NB4 (cell line): Measurements from ENCODE around the gene CEP162.

Experiments
- POLR2A ChIP-seq: IDR thresholded peaks from 2 replicates; pipeline ENCODE4 v1.6.1; 2011; ENCODE audit warnings: mild to moderate bottlenecking; ENCODE audit not compliant: insufficient read length; ENCODE audit errors: extremely low read depth
- TF ChIP-seq, protein P1 (sequence below): IDR thresholded peaks from one replicate; pipeline ENCODE4 v1.5.1; 2012; ENCODE audit warnings: low read depth, low read length
- TF ChIP-seq, protein P2 (sequence below): IDR thresholded peaks from 2 replicates; pipeline ENCODE4 v1.6.1; 2011; ENCODE audit warnings: low read depth, low read length

DNA sequence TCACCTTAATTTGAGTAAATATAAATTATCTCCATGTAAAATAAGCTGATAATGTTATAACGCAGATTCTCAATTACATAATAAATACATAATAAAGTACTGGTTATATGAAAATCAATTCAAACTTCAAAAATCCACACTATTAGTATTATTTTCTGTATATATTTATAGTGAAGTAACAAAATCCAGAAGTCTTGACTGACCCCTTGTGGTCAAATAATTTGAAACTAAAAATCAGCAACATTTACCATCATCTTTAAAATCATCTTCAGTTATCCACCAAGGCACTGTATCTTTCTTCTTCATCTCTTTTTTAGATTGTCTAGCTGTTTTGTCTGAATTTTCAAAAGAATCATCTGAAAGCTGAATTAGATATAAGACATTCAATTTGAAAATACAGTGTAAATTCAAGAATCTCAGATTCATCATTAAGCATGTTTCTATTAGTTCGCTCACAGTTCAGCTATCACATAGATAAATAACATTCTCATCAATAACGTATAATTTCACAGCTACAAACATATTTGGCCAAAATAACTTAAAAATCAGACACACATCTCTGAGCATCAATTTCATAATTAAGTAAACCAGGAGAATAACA lies 6.5 kb downstream of the CEP162 start:
- no peak for TF ChIP-seq POLR2A
- TF ChIP-seq, protein P1, sequence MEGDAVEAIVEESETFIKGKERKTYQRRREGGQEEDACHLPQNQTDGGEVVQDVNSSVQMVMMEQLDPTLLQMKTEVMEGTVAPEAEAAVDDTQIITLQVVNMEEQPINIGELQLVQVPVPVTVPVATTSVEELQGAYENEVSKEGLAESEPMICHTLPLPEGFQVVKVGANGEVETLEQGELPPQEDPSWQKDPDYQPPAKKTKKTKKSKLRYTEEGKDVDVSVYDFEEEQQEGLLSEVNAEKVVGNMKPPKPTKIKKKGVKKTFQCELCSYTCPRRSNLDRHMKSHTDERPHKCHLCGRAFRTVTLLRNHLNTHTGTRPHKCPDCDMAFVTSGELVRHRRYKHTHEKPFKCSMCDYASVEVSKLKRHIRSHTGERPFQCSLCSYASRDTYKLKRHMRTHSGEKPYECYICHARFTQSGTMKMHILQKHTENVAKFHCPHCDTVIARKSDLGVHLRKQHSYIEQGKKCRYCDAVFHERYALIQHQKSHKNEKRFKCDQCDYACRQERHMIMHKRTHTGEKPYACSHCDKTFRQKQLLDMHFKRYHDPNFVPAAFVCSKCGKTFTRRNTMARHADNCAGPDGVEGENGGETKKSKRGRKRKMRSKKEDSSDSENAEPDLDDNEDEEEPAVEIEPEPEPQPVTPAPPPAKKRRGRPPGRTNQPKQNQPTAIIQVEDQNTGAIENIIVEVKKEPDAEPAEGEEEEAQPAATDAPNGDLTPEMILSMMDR, result peak; percentile 7
- TF ChIP-seq, protein P2, sequence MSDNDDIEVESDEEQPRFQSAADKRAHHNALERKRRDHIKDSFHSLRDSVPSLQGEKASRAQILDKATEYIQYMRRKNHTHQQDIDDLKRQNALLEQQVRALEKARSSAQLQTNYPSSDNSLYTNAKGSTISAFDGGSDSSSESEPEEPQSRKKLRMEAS, result no peak
